Stimulated activated naive B cell treated with anti-CD40 and anti-IgM and Interleukin-4, amounts not matched to agents 10 μg/mL and 1 μg/mL and 100 μg/mL, for 72 hours (primary cell): ENCODE results near the gene CADPS.

Experiments
- ATAC-seq, 2 donors: fragments of 150-1000 bp; cut with Tn5 transposase; replicated peaks; 2 replicates each; pipeline ENCODE4 v1.10.0; 2021; ENCODE audit warnings: moderate library complexity in 1 of 2
- DNase-seq: peaks from one replicate; pipeline ENCODE4 v3.0.0; 2021
- H3K27ac Mint-ChIP-seq: one replicate; pipeline ENCODE4 v1.8.0; 2022; ENCODE audit warnings: mild to moderate bottlenecking, mixed read lengths
- H3K27me3 Mint-ChIP-seq, 2 donors: one replicate each; pipeline ENCODE4 v1.8.0; 2022; ENCODE audit warnings: mixed read lengths in 2 of 2
- H3K36me3 Mint-ChIP-seq, 2 donors: one replicate each; pipeline ENCODE4 v1.8.0; 2022; ENCODE audit warnings: mixed read lengths in 2 of 2, mild to moderate bottlenecking in 1 of 2
- H3K4me1 Mint-ChIP-seq, 2 donors: one replicate each; pipeline ENCODE4 v1.8.0; 2022; ENCODE audit warnings: mixed read lengths in 2 of 2, mild to moderate bottlenecking in 1 of 2
- H3K4me3 Mint-ChIP-seq, 2 donors: one replicate each; pipeline ENCODE4 v1.8.0; 2022; ENCODE audit warnings: mild to moderate bottlenecking in 2 of 2, mixed read lengths in 2 of 2, moderate library complexity in 1 of 2
- H3K9me3 Mint-ChIP-seq, 2 donors: one replicate each; pipeline ENCODE4 v1.8.0; 2022; ENCODE audit warnings: mixed read lengths in 2 of 2, mild to moderate bottlenecking in 1 of 2

Gene CADPS

DNA sequence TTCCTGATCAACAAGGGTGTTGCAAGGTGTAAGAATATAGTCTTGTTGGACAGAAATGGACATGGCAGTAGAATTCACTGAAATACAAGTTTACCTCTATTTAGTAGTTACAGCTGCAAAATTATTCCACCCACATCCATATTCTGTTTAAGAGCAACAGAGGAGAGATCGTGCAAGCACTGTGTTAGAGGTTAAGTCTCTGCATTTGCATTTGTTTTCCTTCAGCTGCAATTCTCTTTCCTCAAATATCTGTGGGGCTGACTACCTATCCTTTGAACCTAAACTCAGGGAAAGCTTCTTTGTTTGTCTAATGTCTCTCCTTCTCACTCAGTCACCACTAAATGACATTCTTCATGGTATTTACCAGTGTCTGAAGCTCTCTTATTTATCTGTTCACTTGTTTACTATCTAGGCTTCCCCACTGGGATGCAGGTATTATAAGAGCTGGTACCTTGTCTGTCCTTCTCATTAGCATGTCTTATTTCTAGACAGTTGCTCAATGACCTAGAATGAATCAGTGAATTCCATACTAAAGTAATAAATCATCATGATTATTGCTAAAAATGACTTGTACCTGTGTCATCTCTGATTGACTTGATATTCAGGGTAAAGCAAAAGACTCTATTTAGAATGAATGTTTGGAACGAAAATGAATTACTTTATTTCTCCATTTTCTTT lies 326.5 kb downstream of the CADPS start:
- ATAC-seq (no peak), DNase-seq (no peak)

DNA sequence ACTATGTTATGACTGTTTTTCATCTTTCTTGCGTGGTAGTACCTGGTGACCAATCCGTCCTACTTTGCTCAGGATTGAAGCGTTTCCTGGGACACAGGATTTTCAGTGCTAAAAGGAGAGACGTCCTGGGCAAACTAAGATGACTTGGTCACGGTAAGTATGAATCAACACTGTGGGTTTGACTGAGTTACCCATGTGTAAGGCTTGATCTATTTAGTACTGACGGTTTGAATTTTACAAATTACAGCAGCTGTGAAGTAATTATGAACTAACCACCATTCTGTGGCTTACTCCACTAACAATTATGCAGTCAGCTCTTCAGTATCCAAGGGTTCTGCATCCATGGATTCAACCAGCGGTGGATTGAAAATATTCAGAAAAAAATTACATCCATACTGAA lies 328.9 kb downstream of the CADPS start:
- H3K4me1 Mint-ChIP-seq: no peaks in the 10 kb centered on the region

More for the DNA sequence above, 326.5 kb downstream of the CADPS start:
- Mint-ChIP-seq H3K27me3 (peaks cover 0 to 4% of the 10 kb centered on the region in 2 donors), H3K4me3 (no peak overlapping the region), H3K4me1 (no peaks in the 10 kb centered on the region), H3K27ac (no peak overlapping the region), H3K9me3 (peaks cover 0 to 3% of the 10 kb centered on the region in 2 donors), H3K36me3 (no peaks in the 10 kb centered on the region)

DNA sequence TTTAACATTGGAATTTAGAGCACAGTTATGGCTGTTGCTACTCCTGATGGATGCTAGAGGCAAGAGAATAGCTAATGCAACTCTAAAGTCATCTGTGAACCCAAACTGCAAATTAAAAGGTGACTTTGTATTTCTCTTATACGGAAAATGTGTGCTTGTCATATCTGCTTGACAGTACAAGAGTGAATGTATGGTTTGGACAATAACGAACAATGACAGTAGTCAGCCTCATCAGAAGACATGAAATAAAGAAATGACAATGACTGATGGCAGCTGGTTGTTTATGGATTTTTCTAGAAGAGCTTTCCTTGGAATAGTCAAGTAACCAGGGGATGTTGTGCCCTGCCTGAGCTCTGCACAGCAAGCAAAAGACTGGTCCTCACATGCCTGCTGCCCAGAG lies 333.0 kb downstream of the CADPS start:
- H3K9me3 Mint-ChIP-seq: no peaks in the 10 kb centered on the region
- no peak for DNase-seq
- no peaks in the 10 kb centered on the region for H3K36me3 Mint-ChIP-seq
- no peaks in the 10 kb centered on the region for H3K4me1 Mint-ChIP-seq
- peaks cover 0 to 4% of the 10 kb centered on the region in 2 donors for H3K27me3 Mint-ChIP-seq
- H3K27ac Mint-ChIP-seq: no peak overlapping the region
- no peak for ATAC-seq
- no peak overlapping the region for H3K4me3 Mint-ChIP-seq

More for the DNA sequence above, 328.9 kb downstream of the CADPS start:
- DNase-seq (no peak), ATAC-seq (no peak)
- no peak overlapping the region for H3K4me3 Mint-ChIP-seq
- H3K27ac Mint-ChIP-seq: no peak overlapping the region
- H3K36me3 Mint-ChIP-seq: no peaks in the 10 kb centered on the region
- H3K9me3 Mint-ChIP-seq: no peaks in the 10 kb centered on the region
- H3K27me3 Mint-ChIP-seq: peaks cover 0 to 4% of the 10 kb centered on the region in 2 donors

DNA sequence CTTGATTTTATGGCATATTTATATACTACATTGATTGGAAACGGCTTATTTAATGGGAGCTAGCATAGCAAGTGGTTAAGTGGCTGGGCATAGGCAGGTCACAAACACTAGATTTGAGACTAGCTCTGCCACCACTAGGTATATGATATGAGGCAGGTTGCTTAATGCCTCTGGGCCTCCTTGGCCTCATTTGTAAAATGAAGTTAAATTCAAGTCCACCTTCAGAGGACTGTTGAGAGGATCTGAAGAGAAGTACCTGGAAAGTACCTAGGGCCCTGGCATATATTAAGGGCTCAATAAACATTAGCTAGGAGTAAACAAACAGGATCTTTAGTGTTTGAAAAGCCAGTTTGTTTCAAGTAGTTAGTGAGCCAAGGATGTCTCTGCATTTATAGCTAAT lies 335.5 kb downstream of the CADPS start:
- Mint-ChIP-seq H3K4me1 (no peaks in the 10 kb centered on the region), H3K9me3 (no peaks in the 10 kb centered on the region), H3K4me3 (no peak overlapping the region), H3K27me3 (peaks cover 0 to 4% of the 10 kb centered on the region in 2 donors), H3K36me3 (no peaks in the 10 kb centered on the region), H3K27ac (no peak overlapping the region)
- ATAC-seq (no peak), DNase-seq (no peak)

DNA sequence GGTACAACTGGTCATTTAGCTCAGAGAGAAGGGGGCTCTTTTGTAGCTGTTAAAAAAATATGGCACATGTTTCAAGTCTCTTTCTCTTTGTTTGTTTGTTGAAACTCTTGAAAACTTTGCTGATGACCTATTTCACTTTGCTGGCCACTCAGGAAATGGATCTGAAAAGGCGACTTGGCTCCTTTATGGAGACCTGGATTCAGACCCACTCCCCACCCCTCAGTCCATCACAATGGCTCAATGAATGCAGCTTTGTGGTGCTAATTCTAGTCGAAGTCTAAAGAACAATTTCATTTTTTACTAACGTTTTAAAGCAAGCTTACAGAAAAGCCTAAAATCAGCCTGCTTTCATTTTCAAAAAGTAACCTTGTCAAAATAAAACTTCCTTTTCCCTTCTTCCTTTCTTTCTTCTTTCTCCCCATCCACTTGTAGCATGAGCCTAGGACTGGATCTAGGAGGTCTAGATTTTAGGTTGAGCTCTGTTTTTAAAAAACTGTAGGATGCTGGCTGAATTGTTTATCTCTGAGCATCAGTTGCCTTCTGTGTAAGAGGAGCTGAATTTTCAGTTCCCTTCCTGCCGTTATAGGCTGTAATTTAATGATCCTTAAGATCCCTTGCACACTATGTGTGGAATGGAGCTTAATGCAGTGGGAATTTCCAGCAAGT lies 336.4 kb downstream of the CADPS start:
- ATAC-seq: no peak
- Mint-ChIP-seq H3K4me1 (no peaks in the 10 kb centered on the region), H3K36me3 (no peaks in the 10 kb centered on the region), H3K9me3 (no peaks in the 10 kb centered on the region), H3K4me3 (no peak overlapping the region), H3K27ac (no peak overlapping the region), H3K27me3 (peaks cover 0 to 4% of the 10 kb centered on the region in 2 donors)
- DNase-seq: no peak

DNA sequence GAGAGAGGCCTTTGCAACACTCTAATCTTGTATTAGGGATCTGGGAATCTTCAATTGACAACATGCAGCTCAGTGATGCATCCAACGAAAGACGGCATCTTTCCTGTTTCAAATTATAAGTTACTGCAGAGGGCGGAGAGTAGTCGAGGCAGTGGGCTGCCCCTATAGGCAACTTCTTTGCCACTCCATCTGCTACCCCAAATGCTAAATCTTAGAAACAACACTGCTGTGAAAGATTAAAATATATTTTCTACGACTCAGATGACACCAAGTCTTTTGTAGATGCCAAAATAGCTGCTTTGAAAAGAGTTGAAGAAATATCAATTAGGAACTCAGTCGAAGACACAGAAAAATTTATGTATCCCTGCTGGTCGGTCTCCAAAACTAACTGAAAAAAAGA lies 340.9 kb downstream of the CADPS start:
- Mint-ChIP-seq H3K27ac (no peak overlapping the region), H3K27me3 (peaks cover 0 to 4% of the 10 kb centered on the region in 2 donors), H3K9me3 (no peaks in the 10 kb centered on the region), H3K4me1 (no peaks in the 10 kb centered on the region), H3K4me3 (no peak overlapping the region), H3K36me3 (no peaks in the 10 kb centered on the region)
- ATAC-seq (no peak), DNase-seq (no peak)

DNA sequence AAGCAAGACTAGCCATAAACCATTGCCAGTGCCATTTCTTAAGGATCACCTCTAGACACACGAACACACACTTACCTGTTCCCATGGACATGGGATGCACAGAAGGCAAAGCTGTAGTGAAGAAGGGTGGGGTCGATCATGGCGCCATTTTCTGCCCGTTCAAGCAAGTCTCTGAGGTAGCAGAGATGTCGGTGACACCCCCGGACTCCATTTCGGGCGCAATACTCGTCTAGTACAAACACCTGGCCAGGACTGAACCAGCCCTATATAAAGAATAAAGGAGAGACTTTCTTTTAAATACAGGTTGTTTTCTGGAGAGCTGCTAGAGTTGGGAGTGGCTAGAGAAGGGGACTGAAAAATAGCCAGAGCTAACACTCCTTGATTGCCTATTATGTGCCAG lies 342.4 kb downstream of the CADPS start:
- Mint-ChIP-seq H3K9me3 (no peaks in the 10 kb centered on the region), H3K36me3 (no peaks in the 10 kb centered on the region), H3K27ac (no peak overlapping the region), H3K4me3 (no peak overlapping the region), H3K4me1 (no peaks in the 10 kb centered on the region), H3K27me3 (no peaks in the 10 kb centered on the region)
- ATAC-seq (no peak), DNase-seq (no peak)

DNA sequence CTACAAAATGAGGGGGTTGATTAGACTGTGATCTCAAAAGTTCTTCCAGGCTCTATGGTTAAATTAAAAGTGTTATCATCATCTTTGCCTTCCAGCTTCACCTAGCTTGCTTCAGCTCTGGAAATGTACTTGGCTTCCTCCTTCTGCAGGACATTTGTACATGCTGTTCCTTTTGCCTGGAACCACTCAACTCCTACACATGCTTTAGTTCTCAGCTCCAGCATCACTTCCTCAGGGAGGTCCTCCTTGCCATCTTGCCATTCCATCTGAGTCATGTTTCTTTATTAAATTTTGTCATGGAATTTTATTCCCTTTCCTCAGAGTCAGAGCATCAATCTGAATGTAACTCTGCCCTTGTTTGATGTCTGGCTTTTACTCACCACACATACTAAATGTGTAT lies 343.2 kb downstream of the CADPS start:
- Mint-ChIP-seq H3K27ac (no peak overlapping the region), H3K36me3 (no peaks in the 10 kb centered on the region), H3K9me3 (no peaks in the 10 kb centered on the region), H3K4me3 (no peak overlapping the region), H3K27me3 (no peaks in the 10 kb centered on the region), H3K4me1 (no peaks in the 10 kb centered on the region)
- ATAC-seq (no peak), DNase-seq (no peak)

DNA sequence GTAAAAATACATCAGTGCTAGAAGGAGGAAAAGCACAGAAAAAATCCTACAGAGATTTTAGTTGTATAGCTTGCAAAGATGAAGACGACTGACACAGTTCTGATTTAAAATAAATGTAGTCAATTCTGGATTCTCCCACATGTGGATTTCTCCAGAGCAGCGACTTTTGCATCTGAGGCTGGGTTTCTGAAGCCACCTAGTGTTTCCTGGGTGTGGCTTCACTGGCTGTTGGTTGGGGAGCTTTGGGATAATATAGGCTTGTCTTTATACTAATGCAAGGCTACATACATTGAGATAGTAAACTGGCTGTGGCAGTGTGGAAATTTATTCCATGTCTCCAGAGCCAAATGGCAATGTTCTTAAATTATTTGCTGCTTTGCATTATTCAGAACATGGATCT lies 343.7 kb downstream of the CADPS start:
- no peaks in the 10 kb centered on the region for H3K4me1 Mint-ChIP-seq
- no peaks in the 10 kb centered on the region for H3K27me3 Mint-ChIP-seq
- H3K36me3 Mint-ChIP-seq: no peaks in the 10 kb centered on the region

DNA sequence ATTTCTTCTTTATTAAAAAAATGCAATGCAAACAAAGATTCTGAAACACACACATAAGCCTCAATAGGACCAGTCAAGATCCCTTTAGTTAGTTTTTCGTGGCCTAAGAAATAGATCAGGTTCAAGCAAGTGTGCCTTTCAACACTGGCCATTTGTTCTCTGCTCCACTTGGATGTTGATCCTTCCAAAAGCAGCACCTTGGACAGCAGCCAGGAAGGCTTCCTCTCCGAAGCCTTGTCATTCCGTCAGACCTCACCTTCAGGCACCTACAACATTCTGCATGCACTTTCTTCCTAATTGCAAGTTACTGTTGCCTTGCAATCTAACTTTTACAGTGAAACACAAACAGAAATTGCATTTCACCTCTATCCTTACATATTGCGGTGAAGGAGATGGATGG lies 346.0 kb downstream of the CADPS start:
- H3K27ac Mint-ChIP-seq: no peak overlapping the region
- no peak for DNase-seq
- H3K4me3 Mint-ChIP-seq: no peak overlapping the region

More for the DNA sequence above, 343.7 kb downstream of the CADPS start:
- H3K4me3 Mint-ChIP-seq: no peak overlapping the region
- ATAC-seq: no peak
- DNase-seq: no peak
- no peaks in the 10 kb centered on the region for H3K9me3 Mint-ChIP-seq
- H3K27ac Mint-ChIP-seq: no peak overlapping the region

DNA sequence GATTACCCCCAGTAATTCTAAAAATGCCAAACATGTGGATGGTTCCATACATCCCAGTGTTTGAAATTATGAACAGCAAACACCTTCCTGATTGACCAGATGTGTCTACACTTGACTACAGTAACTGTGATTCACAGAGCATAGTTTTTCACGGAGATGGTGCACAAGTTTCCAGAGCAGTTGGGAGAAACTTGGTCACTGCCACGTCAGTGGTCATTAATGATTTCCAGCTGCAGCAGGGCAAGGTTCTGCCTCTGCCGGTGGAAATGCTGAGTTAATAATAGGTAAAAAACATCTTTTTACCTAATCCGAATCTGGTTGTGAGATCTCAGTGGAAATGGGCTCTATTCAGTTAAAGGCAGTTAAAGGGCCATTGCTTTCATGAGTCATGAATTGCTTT lies 347.7 kb downstream of the CADPS start:
- peaks cover 4 to 5% of the 10 kb centered on the region in 2 donors for H3K9me3 Mint-ChIP-seq
- no peak overlapping the region for H3K27ac Mint-ChIP-seq
- no peaks in the 10 kb centered on the region for H3K36me3 Mint-ChIP-seq
- DNase-seq (no peak), ATAC-seq (no peak)
- H3K4me3 Mint-ChIP-seq: no peak overlapping the region
- peaks cover 0 to 5% of the 10 kb centered on the region in 2 donors for H3K27me3 Mint-ChIP-seq
- H3K4me1 Mint-ChIP-seq: no peaks in the 10 kb centered on the region

More for the DNA sequence above, 346.0 kb downstream of the CADPS start:
- H3K27me3 Mint-ChIP-seq: no peaks in the 10 kb centered on the region
- no peak for ATAC-seq
- peaks cover 3 to 4% of the 10 kb centered on the region in 2 donors for H3K9me3 Mint-ChIP-seq
- no peaks in the 10 kb centered on the region for H3K36me3 Mint-ChIP-seq
- H3K4me1 Mint-ChIP-seq: no peaks in the 10 kb centered on the region

DNA sequence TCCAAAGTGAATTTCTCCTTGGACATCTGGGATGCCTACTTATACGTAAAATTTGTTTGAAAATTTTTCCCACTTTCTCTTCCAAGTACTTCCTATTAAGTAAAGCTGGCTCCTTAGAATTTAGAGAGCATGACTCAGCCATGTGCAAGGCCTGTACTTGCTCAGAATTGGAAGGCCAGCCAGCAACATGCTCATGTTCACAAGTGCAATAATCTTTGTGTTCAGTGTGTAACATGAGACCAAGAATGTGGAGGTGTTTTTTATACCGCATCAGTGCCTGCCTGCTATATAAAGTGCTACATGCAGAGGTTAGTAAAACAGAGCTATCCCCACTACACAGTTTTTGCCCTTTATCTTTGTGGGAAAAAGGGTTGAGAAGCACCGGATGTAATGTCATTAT lies 349.9 kb downstream of the CADPS start:
- Mint-ChIP-seq H3K9me3 (peaks cover 4 to 5% of the 10 kb centered on the region in 2 donors), H3K36me3 (no peaks in the 10 kb centered on the region)
- DNase-seq: no peak

DNA sequence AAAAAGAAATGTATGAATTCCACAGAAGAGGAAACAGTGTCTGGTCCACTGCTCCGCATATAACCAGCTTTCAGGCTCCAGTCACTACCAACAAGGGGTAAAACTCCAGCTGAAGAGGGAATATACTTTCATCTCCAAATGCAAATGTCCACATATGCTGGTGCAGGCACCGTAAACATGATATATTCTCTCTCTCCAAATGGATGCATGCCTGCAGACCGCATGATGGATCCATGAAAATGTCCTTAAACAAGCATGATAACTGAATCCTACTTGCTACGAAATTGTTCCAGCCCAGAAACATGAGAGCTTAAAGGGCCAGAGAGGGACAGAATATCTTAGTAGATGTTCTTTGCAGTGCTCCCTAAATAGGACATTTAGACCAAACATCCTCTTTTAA lies 351.5 kb downstream of the CADPS start:
- Mint-ChIP-seq H3K4me1 (no peaks in the 10 kb centered on the region), H3K27ac (no peak overlapping the region), H3K27me3 (peaks cover 0 to 8% of the 10 kb centered on the region in 2 donors), H3K4me3 (no peak overlapping the region), H3K9me3 (peaks cover 4 to 5% of the 10 kb centered on the region in 2 donors), H3K36me3 (no peaks in the 10 kb centered on the region)
- DNase-seq (no peak), ATAC-seq (no peak)

More for the DNA sequence above, 349.9 kb downstream of the CADPS start:
- Mint-ChIP-seq H3K27me3 (peaks cover 0 to 8% of the 10 kb centered on the region in 2 donors), H3K27ac (no peak overlapping the region), H3K4me1 (no peaks in the 10 kb centered on the region), H3K4me3 (no peak overlapping the region)
- ATAC-seq: no peak

DNA sequence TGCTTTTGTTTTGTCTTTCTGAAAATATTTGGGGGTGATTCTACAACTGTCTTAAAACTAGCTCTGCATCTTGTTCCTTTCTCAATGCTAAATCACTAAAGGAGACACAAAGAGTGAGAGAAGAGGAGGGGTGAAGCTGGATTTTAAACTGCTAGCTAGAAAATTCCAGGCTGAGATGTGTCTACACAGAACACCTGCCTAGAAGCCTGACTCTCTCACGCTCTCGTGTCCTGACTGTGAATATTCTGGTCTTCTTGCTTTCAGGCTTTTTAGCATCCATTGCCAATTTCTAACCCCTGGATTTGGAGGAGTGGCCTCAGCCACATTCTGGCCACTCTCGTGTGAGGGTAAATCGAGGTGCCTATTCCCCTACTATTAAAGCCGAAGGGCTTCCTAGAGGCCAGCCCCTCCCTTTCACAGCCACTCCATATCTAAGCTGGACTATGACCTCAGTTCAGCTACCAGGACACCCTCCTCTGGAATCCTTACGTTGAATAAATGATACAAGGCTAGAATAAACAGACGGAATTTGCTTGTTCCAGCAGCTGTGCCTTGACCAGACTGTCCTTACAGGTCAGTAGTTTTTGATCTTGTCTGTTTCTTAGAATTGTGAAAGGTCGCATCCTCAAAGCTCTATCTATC lies 353.6 kb downstream of the CADPS start:
- no peak for DNase-seq
- Mint-ChIP-seq H3K27ac (no peak overlapping the region), H3K36me3 (no peaks in the 10 kb centered on the region), H3K27me3 (peaks cover 0 to 8% of the 10 kb centered on the region in 2 donors), H3K4me3 (no peak overlapping the region), H3K4me1 (no peaks in the 10 kb centered on the region), H3K9me3 (peaks cover 4 to 5% of the 10 kb centered on the region in 2 donors)
- ATAC-seq: no peak

DNA sequence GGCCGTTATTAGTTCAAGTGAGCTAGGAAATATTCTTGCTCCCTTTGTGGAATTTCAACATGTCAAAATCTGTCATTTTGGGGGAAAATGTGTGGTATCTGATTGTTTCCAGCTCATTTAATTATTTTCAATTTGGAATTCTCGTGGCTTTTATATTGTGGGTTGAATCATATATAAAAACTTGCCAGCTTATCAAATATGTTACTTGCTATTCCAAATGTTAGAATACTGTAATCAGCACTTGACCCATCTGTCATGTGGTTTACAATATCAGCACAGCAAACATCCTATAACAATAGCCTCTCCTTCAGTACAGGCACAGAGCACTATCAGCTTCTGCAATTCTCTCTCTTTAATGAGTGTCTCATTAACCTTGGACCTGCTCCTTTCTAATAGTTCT lies 371.7 kb downstream of the CADPS start:
- ATAC-seq: no peak
- Mint-ChIP-seq H3K27ac (no peak overlapping the region), H3K27me3 (no peaks in the 10 kb centered on the region), H3K4me1 (no peaks in the 10 kb centered on the region), H3K36me3 (no peaks in the 10 kb centered on the region), H3K4me3 (no peak overlapping the region), H3K9me3 (no peaks in the 10 kb centered on the region)
- no peak for DNase-seq
